Peyer's patch (tissue), 4 donors: Measurements from ENCODE around the gene PCNT.

Source experiments
- CTCF ChIP-seq, 6 experiments: fragments of 450-650 bp in 4 of 6; fragments of 200-600 bp in 2 of 6; sonication (generic) in 1 of 6; IDR thresholded peaks; one replicate each; pipeline ENCODE4 v1.5.1; 2017 to 2019; ENCODE audit warnings: antibody characterized with exemption in 6 of 6, mild to moderate bottlenecking in 3 of 6, moderate library complexity in 1 of 6
- POLR2A ChIP-seq, 2 donors: fragments of 450-650 bp; IDR thresholded peaks; one replicate each; pipeline ENCODE4 v1.5.1; 2017; ENCODE audit warnings: antibody characterized with exemption in 2 of 2, mild to moderate bottlenecking in 2 of 2, moderate library complexity in 2 of 2

- TF ChIP-seq CTCF (IDR thresholded peaks at IDR 0.05) = no peak
- TF ChIP-seq POLR2A (IDR thresholded peaks at IDR 0.05) = no peak
These were observed 2.3 kb downstream of the PCNT start for GRCh38 chr21:46326110-46326703.
